Activated gamma-delta T cell treated with Interleukin-2 at 50 U/mL for 16 hours (primary cell): ENCODE results near the gene LYVE1.

ENCODE experiments used
- DNase-seq: peaks from one replicate; pipeline ENCODE4 v3.0.0-alpha.2; 2020

The LYVE1 gene

GRCh38 chr11:10519630-10520029 lies 48.8 kb downstream of the LYVE1 start:
- no peak for DNase-seq

- DNase-seq = no peak
These were observed 49.6 kb downstream of the LYVE1 start for GRCh38 chr11:10518891-10519290.

DNA sequence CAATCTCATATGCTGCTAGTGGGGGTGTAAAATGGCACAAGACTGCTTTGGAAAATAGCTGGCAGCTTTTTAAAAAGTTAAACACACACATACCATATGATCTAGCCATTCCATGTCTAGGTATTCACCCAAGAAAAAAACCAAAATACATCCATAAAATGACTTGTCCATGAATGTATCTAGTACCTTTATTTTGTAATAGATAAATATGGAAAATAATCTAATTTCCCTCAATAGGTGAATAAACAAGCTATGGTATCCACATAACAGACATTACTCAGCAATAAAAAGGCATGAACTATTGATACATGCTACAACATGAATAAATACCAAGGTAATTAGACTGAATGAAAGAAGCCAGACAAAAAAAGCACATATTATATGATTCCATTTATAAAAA lies 50.3 kb downstream of the LYVE1 start:
- DNase-seq = no peak

DNA sequence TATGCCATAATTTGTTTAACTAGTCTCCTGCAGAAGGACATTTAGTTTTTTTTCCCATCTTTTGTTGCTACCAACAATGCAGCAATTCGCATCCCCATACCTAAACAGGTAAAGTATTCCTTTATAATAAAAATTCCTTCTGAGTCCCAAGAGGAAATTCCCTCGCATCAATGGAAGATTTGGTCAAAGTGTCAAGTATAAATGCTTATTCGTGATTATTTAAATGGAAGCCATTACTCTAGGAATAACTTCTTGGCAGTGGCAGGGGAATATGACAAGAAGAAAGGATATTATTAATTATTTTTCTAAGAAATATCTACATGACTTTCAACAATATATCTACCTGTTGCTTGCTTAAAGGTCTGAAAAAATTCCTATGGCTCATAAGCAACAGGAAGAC lies 53.0 kb downstream of the LYVE1 start:
- DNase-seq = no peak

DNA sequence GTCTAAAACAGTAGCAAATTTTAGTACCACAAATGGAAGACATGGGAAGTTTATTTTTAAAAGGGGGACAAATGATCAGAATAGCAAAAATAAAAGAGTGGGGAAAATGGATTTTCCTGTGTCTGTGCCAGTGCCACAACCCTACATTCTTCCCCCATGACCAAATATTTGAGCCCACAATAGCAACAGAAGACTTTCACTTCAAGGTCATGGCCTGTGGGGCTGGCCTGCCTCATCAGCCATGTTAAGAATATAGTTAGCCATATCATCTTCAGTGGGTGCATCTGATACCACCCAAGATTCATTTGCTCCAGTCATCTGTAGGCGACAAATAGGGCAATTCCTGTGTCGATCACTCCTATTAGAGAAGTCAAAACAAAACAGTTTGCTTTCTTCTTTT lies 53.8 kb downstream of the LYVE1 start:
- DNase-seq = no peak

- no peak for DNase-seq
These were observed 54.3 kb downstream of the LYVE1 start for GRCh38 chr11:10514202-10514601.

DNA sequence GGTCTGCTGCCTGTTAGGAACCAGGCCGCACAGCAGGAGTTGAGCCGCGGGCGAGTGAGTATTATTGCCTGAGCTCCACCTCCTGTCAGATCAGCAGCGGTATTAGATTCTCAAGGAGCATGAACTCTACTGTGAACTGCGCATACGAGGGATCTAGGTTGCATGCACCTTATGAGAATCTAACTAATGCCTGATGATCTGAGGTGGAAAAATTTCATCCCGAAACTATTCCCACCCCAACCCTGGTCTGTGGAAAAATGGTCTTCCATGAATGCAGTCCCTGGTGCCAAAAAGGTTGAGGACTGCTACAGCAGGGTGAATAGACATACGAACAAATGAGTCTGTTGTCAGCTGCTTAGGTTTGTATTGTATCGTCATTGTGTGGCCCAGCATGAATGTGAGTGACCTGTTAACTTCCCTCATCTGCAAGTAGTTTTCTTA lies 57.3 kb downstream of the LYVE1 start:
- no peak for DNase-seq
